ENCODE measurements around the gene NANOS1. TPM values are rescaled to one million over a fixed set of nuclear protein-coding genes. Genes with fewer than 3 reads are reported as not detected.
A peak's percentile ranks its signal among the peaks of the same experiment; 100 is the strongest.

The NANOS1 gene
- total RNA-seq, 4 donors from 2014 or later = 16.5 to 25.0 (median 20.4) TPM

GRCh38 chr10:119058010-119058409 is 28.5 kb downstream of the NANOS1 start:
- Histone ChIP-seq H3K4me3 (replicated peaks in 1 of 3) (no peak overlapping the region), H3K9me3 (no peaks in the 10 kb centered on the region), H3K36me3 (peaks cover 50 to 70% of the 10 kb centered on the region in 2 donors), H3K27ac (no peak overlapping the region), H3K4me1 (peaks cover 0 to 9% of the 10 kb centered on the region in 2 donors), H3K27me3 (no peaks in the 10 kb centered on the region)
- no peak for TF ChIP-seq CTCF (IDR thresholded peaks at IDR 0.05)
- no peak for TF ChIP-seq POLR2A (IDR thresholded peaks at IDR 0.05)
- intact Hi-C loops (cut with DNase I) = no loop called here
- 66 to 79% methylated on average over 11 of the region's 11 CpGs for WGBS, 2 donors
- no peak for DNase-seq

- intact Hi-C loops (cut with DNase I) = no loop called here
- TF ChIP-seq POLR2A (IDR thresholded peaks at IDR 0.05) = no peak
- TF ChIP-seq CTCF (IDR thresholded peaks at IDR 0.05) = no peak
- H3K27me3 ChIP-seq = no peaks in the 10 kb centered on the region
- DNase-seq = peak; percentile 45 to 47
- 36 to 48% methylated on average over 4 of the region's 4 CpGs for WGBS, 2 donors
- no peak overlapping the region for H3K4me3 ChIP-seq (replicated peaks in 1 of 3)
- peak overlapping the region in 2 of 3 donors; percentile 25 to 31 for H3K27ac ChIP-seq
- H3K36me3 ChIP-seq = peaks cover 60 to 68% of the 10 kb centered on the region in 2 donors
- H3K9me3 ChIP-seq = no peaks in the 10 kb centered on the region
- peaks cover 0 to 9% of the 10 kb centered on the region in 2 donors for H3K4me1 ChIP-seq
Measured at GRCh38 chr10:119059557-119059956, 30.0 kb downstream of the NANOS1 start.

GRCh38 chr10:119060107-119060506 is 30.6 kb downstream of the NANOS1 start:
- H3K27ac ChIP-seq = peak overlapping the region in 2 of 3 donors; percentile 25 to 31
- no peak overlapping the region for H3K4me3 ChIP-seq (replicated peaks in 1 of 3)
- no peaks in the 10 kb centered on the region for H3K9me3 ChIP-seq
- no peak for DNase-seq
- WGBS, 2 donors = 71 to 86% methylated on average over 1 of the region's 1 CpG
- peaks cover 62 to 68% of the 10 kb centered on the region in 2 donors for H3K36me3 ChIP-seq
- TF ChIP-seq POLR2A (IDR thresholded peaks at IDR 0.05) (no peak), CTCF (IDR thresholded peaks at IDR 0.05) (no peak)
- peaks cover 0 to 9% of the 10 kb centered on the region in 2 donors for H3K4me1 ChIP-seq
- no peaks in the 10 kb centered on the region for H3K27me3 ChIP-seq
- intact Hi-C loops (cut with DNase I) = no loop called here

- no peak for DNase-seq
- no peak overlapping the region for H3K27ac ChIP-seq
- intact Hi-C loops (cut with DNase I) = no loop called here
- peaks cover 55 to 66% of the 10 kb centered on the region in 2 donors for H3K36me3 ChIP-seq
- 80 to 90% methylated on average over 1 of the region's 1 CpG for WGBS, 2 donors
- H3K4me1 ChIP-seq = peaks cover 0 to 9% of the 10 kb centered on the region in 2 donors
- H3K9me3 ChIP-seq = no peaks in the 10 kb centered on the region
- no peak for TF ChIP-seq CTCF (IDR thresholded peaks at IDR 0.05)
- TF ChIP-seq POLR2A (IDR thresholded peaks at IDR 0.05) = no peak
- H3K27me3 ChIP-seq = no peaks in the 10 kb centered on the region
- no peak overlapping the region for H3K4me3 ChIP-seq (replicated peaks in 1 of 3)
Measured at GRCh38 chr10:119061352-119061751, 31.8 kb downstream of the NANOS1 start.

GRCh38 chr10:119061926-119062325 is 32.4 kb downstream of the NANOS1 start:
- TF ChIP-seq POLR2A (IDR thresholded peaks at IDR 0.05) = no peak
- TF ChIP-seq CTCF (IDR thresholded peaks at IDR 0.05) = no peak
- Histone ChIP-seq H3K4me3 (replicated peaks in 1 of 3) (no peak overlapping the region), H3K27me3 (no peaks in the 10 kb centered on the region), H3K36me3 (peaks cover 49 to 66% of the 10 kb centered on the region in 2 donors), H3K27ac (no peak overlapping the region), H3K9me3 (no peaks in the 10 kb centered on the region), H3K4me1 (peaks cover 0 to 9% of the 10 kb centered on the region in 2 donors)
- intact Hi-C loops (cut with DNase I) = no loop called here
- 94 to 95% methylated on average over 2 of the region's 2 CpGs for WGBS, 2 donors
- DNase-seq = no peak
